K562 (cell line): Measurements from ENCODE around the gene NIPAL3. TPM values are rescaled to one million over a fixed set of nuclear protein-coding genes. Genes with fewer than 3 reads are reported as not detected.

Source experiments
- ATAC-seq: fragments of 200-7000 bp; cut with Tn5 transposase; 3 replicates; pipeline ENCODE4 v1.9.1; 2020; ENCODE audit warnings: moderate library complexity
- BruUV-seq: library from RNA; stranded (reverse); fragments of 400-500 nt; replicated peaks from 2 replicates; lab custom pipeline; 2021; lab: Mats Ljungman, UMichigan
- CTCF ChIA-PET: fragments of 300-600 bp; formaldehyde crosslinking; extraction: SDS; loops from one replicate; lab custom pipeline; 2021; ENCODE audit warnings: low intra/inter-chr PET ratio; lab: Yijun Ruan, JAX
- POLR2A ChIA-PET: fragments of 300-600, 350-650 bp; sonication (Branson Sonifier 250); formaldehyde crosslinking; extraction: SDS; loops from one replicate; lab custom pipeline; 2021; ENCODE audit warnings: antibody characterized with exemption, inconsistent platforms; lab: Yijun Ruan, JAX
- DNase-seq, 4 experiments: peaks; one replicate each; pipeline versions ENCODE4 v3.0.0 to v3.0.0-alpha.2; 2011 to 2018; ENCODE audit warnings: low spot score in 3 of 4, mixed read lengths in 3 of 4; ENCODE audit errors: extremely low read depth in 1 of 4
- FAIRE-seq: peaks from 2 replicates; lab custom pipeline; 2011; peaks lifted over from hg19 to GRCh38; lab: Jason Lieb, UNC
- H2AFZ ChIP-seq: 2 replicates; pipeline ENCODE4 v1.6.0; 2011; ENCODE audit warnings: low read depth, low read length, control low read depth, inconsistent platforms
- H3K27ac ChIP-seq: fragments of 200-600 bp; 3 replicates; pipeline ENCODE4 v1.8.0; 2011; ENCODE audit warnings: low read depth, mild to moderate bottlenecking, control low read depth, inconsistent platforms, low read length, moderate library complexity, mixed read lengths; ENCODE audit errors: extremely low read depth
- H3K27me3 ChIP-seq, 2 experiments: fragments of 300-600 bp in 1 of 2; 2 replicates in 1 of 2; 3 replicates in 1 of 2; pipeline versions ENCODE4 v1.6.0 to v1.8.0; 2011; ENCODE audit warnings: inconsistent platforms in 2 of 2, low read length in 2 of 2, mild to moderate bottlenecking in 1 of 2, mixed read lengths in 1 of 2, moderate library complexity in 1 of 2; ENCODE audit not compliant: control insufficient read depth in 2 of 2, insufficient read depth in 2 of 2
- H3K36me3 ChIP-seq: fragments of 300-600 bp; 3 replicates; pipeline ENCODE4 v1.8.0; 2011; ENCODE audit warnings: mild to moderate bottlenecking, low read length, inconsistent platforms; ENCODE audit not compliant: control insufficient read depth, insufficient read depth
- H3K4me1 ChIP-seq, 2 experiments: fragments of 200-600 bp in 1 of 2; replicated peaks in 1 of 2; 2 replicates in 1 of 2; 3 replicates in 1 of 2; pipeline versions ENCODE4 v1.5.1 to v1.8.0; 2011; ENCODE audit warnings: inconsistent platforms in 2 of 2, low read length in 2 of 2, mild to moderate bottlenecking in 1 of 2, mixed read lengths in 1 of 2, moderate library complexity in 1 of 2; ENCODE audit not compliant: control insufficient read depth in 2 of 2, insufficient read depth in 2 of 2
- H3K4me2 ChIP-seq: 2 replicates; pipeline ENCODE4 v1.6.1; 2011; ENCODE audit warnings: low read length, control low read depth, inconsistent platforms, mixed read lengths; ENCODE audit not compliant: insufficient read depth
- H3K4me3 ChIP-seq: fragments of 200-600 bp; sonication (generic), shearing (Covaris generic); 2 replicates; pipeline ENCODE4 v1.5.1; 2016; ENCODE audit warnings: control low read depth, inconsistent platforms
- H3K79me2 ChIP-seq: fragments of 200-600 bp; 3 replicates; pipeline ENCODE4 v1.8.0; 2011; ENCODE audit warnings: low read length, inconsistent platforms; ENCODE audit not compliant: control insufficient read depth, insufficient read depth
- H3K9ac ChIP-seq, 2 experiments: 2 replicates each; pipeline versions ENCODE4 v1.6.0 to v1.6.1; 2011; ENCODE audit warnings: low read depth in 2 of 2, low read length in 2 of 2, control low read depth in 1 of 2, inconsistent platforms in 1 of 2, mild to moderate bottlenecking in 1 of 2, mixed read lengths in 1 of 2; ENCODE audit not compliant: insufficient read depth in 1 of 2
- H3K9me1 ChIP-seq: one replicate; pipeline ENCODE4 v1.6.0; 2011; ENCODE audit warnings: inconsistent platforms, mild to moderate bottlenecking, low read length, moderate library complexity; ENCODE audit not compliant: control insufficient read depth, insufficient read depth
- H3K9me3 ChIP-seq: replicated peaks from 2 replicates; pipeline ENCODE4 v1.5.1; 2011; ENCODE audit warnings: low read depth, low read length, inconsistent platforms; ENCODE audit not compliant: control insufficient read depth, insufficient read depth
- H4K20me1 ChIP-seq: replicated peaks from 2 replicates; pipeline ENCODE4 v1.6.1; 2011; ENCODE audit warnings: low read length, inconsistent platforms, mixed read lengths; ENCODE audit not compliant: control insufficient read depth, insufficient read depth
- BACH1 ChIP-seq: fragments of 200-800 bp; sonication (Bioruptor generic); IDR thresholded peaks from 2 replicates; pipeline ENCODE4 v1.6.1; 2016; ENCODE audit warnings: missing genetic modification characterization, missing compliant biosample characterization
- CCNT2 ChIP-seq: IDR thresholded peaks from 2 replicates; pipeline ENCODE4 v1.6.1; 2011; ENCODE audit warnings: borderline replicate concordance, low read depth, mild to moderate bottlenecking, moderate library complexity, mixed read lengths, low read length; ENCODE audit not compliant: insufficient read length; ENCODE audit errors: extremely low read depth
- E2F5 ChIP-seq: sonication (generic); formaldehyde crosslinking; IDR thresholded peaks from 2 replicates; pipeline ENCODE4 v1.8.0; 2022; ENCODE audit warnings: mild to moderate bottlenecking, missing genetic modification reagents
- EHMT2 ChIP-seq: fragments of 450-650 bp; IDR thresholded peaks from 2 replicates; pipeline ENCODE4 v1.6.1; 2018; ENCODE audit warnings: antibody characterized with exemption
- LEF1 ChIP-seq: fragments of 450-650 bp; IDR thresholded peaks from 2 replicates; pipeline ENCODE4 v1.6.1; 2016; ENCODE audit warnings: mild to moderate bottlenecking
- NFRKB ChIP-seq: fragments of 450-650 bp; IDR thresholded peaks from 2 replicates; pipeline ENCODE4 v1.6.1; 2016; ENCODE audit warnings: low read depth
- RBM22 ChIP-seq: fragments of 200-400 bp; formaldehyde crosslinking; IDR thresholded peaks from 2 replicates; pipeline ENCODE4 v1.6.1; 2018; ENCODE audit warnings: low read length, low read depth; ENCODE audit not compliant: poor library complexity, severe bottlenecking
- REST ChIP-seq, 2 experiments: fragments of 450-650 bp; formaldehyde crosslinking in 1 of 2; IDR thresholded peaks; 2 replicates each; pipeline versions ENCODE4 v1.4.0 to v1.6.1; 2014 to 2020; ENCODE audit warnings: mild to moderate bottlenecking in 2 of 2, borderline replicate concordance in 1 of 2, low read depth in 1 of 2
- RFX5 ChIP-seq: IDR thresholded peaks from 2 replicates; pipeline ENCODE4 v1.6.1; 2011; ENCODE audit warnings: low read depth, mild to moderate bottlenecking, improper control_type of control experiment, low read length
- SIN3B ChIP-seq: fragments of 450-650 bp; IDR thresholded peaks from 2 replicates; pipeline ENCODE4 v1.6.1; 2017; ENCODE audit warnings: low read depth, mild to moderate bottlenecking, moderate library complexity
- TGIF2 ChIP-seq: sonication (generic); formaldehyde crosslinking; IDR thresholded peaks from 2 replicates; pipeline ENCODE4 v1.8.1; 2022; ENCODE audit warnings: mild to moderate bottlenecking, missing genetic modification reagents, moderate library complexity
- WGBS: fragments of 100-300 bp; shearing (Covaris generic); methylation state at CpG from one replicate; pipeline ENCODE4 v1.1.6; 2016; ENCODE audit warnings: low coverage, mixed read lengths; ENCODE audit not compliant: insufficient coverage; ENCODE audit errors: missing lambda C conversion rate; 5-methylcytosine and 5-hydroxymethylcytosine counted together
- in situ Hi-C: fragments of 300-500 bp; cut with MboI; formaldehyde crosslinking; loops from 4 replicates; pipeline ENCODE4 v1.15.0; 2018; ENCODE audit warnings: inconsistent platforms, mixed read lengths
- intact Hi-C: fragments of 100-400 bp; cut with micrococcal nuclease; formaldehyde crosslinking; loops from 2 replicates; pipeline ENCODE4 v1.14.2; 2022
- polyA plus RNA-seq, 8 experiments: library from polyadenylated mRNA; depleted of rRNA in 4 of 8; stranded (reverse) in 5 of 8; unstranded in 3 of 8; fragments of >200 nt; fragmentation: Nextera tagmentation in 2 of 8; fragmentation: Illumina TruSeq in 1 of 8; extraction: Ambion mirVana in 2 of 8; extraction: Trizol in 1 of 8; gene quantifications; 2 replicates each; pipeline versions ENCODE4 v1.2.1 to v1.2.3, GENCODE V29; 2011 to 2014; ENCODE audit warnings: inconsistent platforms in 1 of 8, missing spikeins in 1 of 8
- total RNA-seq, 7 experiments: library from RNA; depleted of rRNA in 6 of 7; stranded (reverse); fragments of >200 nt in 6 of 7; fragmentation: Illumina TruSeq in 2 of 7; extraction: Trizol in 2 of 7; gene quantifications; 2 replicates each; pipeline versions ENCODE4 v1.2.1 to v1.2.3, GENCODE V29; 2011 to 2021; ENCODE audit warnings: low replicate concordance in 1 of 7
- TF ChIP-seq, protein P1 (sequence below): sonication (generic); formaldehyde crosslinking; IDR thresholded peaks from 2 replicates; pipeline ENCODE4 v1.8.1; 2023; ENCODE audit warnings: mild to moderate bottlenecking, missing genetic modification reagents, moderate library complexity

Gene NIPAL3
- total and polyA plus RNA-seq, 9 of the 15 experiments (the other 6 are each of a cell fraction or from before 2014, with no cell fraction given): 10.5 to 26.3 (median 16.0) TPM

GRCh38 chr1:24440436-24440835, 24.8 kb downstream of the NIPAL3 start:
- Histone ChIP-seq H3K4me2 (no peak overlapping the region), H2AFZ (no peak overlapping the region), H3K9ac (no peak overlapping the region), H3K27me3 (no peaks in the 10 kb centered on the region), H3K4me3 (no peak overlapping the region), H3K4me1 (peaks cover 9 to 19% of the 10 kb centered on the region in 2 experiments; a peak in 4 of 5 replicates), H3K9me1 (no peaks in the 10 kb centered on the region), H3K27ac (no peak overlapping the region), H4K20me1 (0 out of 2 replicates have a peak, but pooled peaks cover 3% of the 10 kb centered on the region), H3K36me3 (peaks cover 33% of the 10 kb centered on the region; the same call in 2 of the 3 replicates), H3K9me3 (no peaks in the 10 kb centered on the region), H3K79me2 (peaks cover 4% of the 10 kb centered on the region; the same call in 1 of the 3 replicates)
- in situ Hi-C loops (no loop called here), intact Hi-C loops (no loop called here)
- ATAC-seq: no peak
- no peak for DNase-seq
- WGBS: 70% methylated on average over 2 of the region's 2 CpGs
- BruUV-seq: no TSS peak
- ChIA-PET CTCF (no interaction called here), POLR2A (interaction anchor here (0.6 to 1.9 kb wide), 5 partner anchors 9 to 60 kb away, joined by 3 to 11 read pairs (median 4); partner anchors contain the start of gene NIPAL3)
- no peak for FAIRE-seq
- TF ChIP-seq TGIF2 (CRISPR knock-in tag): no peak
- no peak for TF ChIP-seq REST (IDR thresholded peaks at IDR 0.05; ENCODE audit: borderline replicate concordance)
- TF ChIP-seq REST (CRISPR knock-in tag; IDR thresholded peaks at IDR 0.05; ENCODE audit: low read depth): no peak
- TF ChIP-seq E2F5 (CRISPR knock-in tag): no peak
- TF ChIP-seq RFX5: no peak
- no peak for TF ChIP-seq LEF1
- no peak for TF ChIP-seq RBM22
- TF ChIP-seq NFRKB: no peak
- TF ChIP-seq CCNT2: no peak
- TF ChIP-seq EHMT2: no peak
- TF ChIP-seq, protein P1, sequence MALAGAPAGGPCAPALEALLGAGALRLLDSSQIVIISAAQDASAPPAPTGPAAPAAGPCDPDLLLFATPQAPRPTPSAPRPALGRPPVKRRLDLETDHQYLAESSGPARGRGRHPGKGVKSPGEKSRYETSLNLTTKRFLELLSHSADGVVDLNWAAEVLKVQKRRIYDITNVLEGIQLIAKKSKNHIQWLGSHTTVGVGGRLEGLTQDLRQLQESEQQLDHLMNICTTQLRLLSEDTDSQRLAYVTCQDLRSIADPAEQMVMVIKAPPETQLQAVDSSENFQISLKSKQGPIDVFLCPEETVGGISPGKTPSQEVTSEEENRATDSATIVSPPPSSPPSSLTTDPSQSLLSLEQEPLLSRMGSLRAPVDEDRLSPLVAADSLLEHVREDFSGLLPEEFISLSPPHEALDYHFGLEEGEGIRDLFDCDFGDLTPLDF: no peak
- TF ChIP-seq SIN3B: no peak
- no peak for TF ChIP-seq BACH1 (tag)
